Upper lobe of left lung (tissue), 4 donors: ENCODE measurements around the gene OSCP1.

Source experiments
- POLR2A ChIP-seq, 4 donors: fragments of 450-650 bp; IDR thresholded peaks; one replicate each; pipeline ENCODE4 v1.5.1; 2016 to 2017; ENCODE audit warnings: antibody characterized with exemption in 4 of 4, mild to moderate bottlenecking in 2 of 4
- TF ChIP-seq, protein P1 (sequence below), 6 experiments: fragments of 450-650 bp in 4 of 6; fragments of 200-600 bp in 2 of 6; sonication (generic) in 2 of 6; IDR thresholded peaks; one replicate each; pipeline ENCODE4 v1.5.1; 2016 to 2019; ENCODE audit warnings: antibody characterized with exemption in 6 of 6

DNA sequence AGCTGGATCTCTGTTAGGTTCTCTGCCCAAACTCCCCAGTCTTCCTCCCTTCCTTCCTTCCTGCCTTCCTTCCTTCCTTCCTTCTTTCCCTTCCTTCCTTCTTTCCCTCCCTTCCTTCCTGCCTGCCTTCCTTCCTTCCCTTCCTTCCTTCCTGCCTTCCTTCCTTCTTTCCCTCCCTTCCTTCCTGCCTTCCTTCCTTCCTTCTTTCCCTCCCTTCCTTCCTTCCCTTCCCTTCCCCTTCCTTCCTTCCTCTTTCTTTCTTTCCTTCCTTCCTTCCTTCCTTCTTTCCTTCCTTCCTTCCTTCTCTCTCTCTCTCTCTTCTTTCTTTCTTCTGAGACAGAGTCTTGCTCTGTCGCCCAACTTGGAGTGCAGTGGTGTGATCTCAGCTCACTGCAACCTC lies 43.8 kb downstream of the OSCP1 start:
- TF ChIP-seq, protein P1, sequence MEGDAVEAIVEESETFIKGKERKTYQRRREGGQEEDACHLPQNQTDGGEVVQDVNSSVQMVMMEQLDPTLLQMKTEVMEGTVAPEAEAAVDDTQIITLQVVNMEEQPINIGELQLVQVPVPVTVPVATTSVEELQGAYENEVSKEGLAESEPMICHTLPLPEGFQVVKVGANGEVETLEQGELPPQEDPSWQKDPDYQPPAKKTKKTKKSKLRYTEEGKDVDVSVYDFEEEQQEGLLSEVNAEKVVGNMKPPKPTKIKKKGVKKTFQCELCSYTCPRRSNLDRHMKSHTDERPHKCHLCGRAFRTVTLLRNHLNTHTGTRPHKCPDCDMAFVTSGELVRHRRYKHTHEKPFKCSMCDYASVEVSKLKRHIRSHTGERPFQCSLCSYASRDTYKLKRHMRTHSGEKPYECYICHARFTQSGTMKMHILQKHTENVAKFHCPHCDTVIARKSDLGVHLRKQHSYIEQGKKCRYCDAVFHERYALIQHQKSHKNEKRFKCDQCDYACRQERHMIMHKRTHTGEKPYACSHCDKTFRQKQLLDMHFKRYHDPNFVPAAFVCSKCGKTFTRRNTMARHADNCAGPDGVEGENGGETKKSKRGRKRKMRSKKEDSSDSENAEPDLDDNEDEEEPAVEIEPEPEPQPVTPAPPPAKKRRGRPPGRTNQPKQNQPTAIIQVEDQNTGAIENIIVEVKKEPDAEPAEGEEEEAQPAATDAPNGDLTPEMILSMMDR (IDR thresholded peaks at IDR 0.05), result no peak
- TF ChIP-seq POLR2A (IDR thresholded peaks at IDR 0.05), result no peak
